ENCODE results near the gene SIRPB1.

DNA sequence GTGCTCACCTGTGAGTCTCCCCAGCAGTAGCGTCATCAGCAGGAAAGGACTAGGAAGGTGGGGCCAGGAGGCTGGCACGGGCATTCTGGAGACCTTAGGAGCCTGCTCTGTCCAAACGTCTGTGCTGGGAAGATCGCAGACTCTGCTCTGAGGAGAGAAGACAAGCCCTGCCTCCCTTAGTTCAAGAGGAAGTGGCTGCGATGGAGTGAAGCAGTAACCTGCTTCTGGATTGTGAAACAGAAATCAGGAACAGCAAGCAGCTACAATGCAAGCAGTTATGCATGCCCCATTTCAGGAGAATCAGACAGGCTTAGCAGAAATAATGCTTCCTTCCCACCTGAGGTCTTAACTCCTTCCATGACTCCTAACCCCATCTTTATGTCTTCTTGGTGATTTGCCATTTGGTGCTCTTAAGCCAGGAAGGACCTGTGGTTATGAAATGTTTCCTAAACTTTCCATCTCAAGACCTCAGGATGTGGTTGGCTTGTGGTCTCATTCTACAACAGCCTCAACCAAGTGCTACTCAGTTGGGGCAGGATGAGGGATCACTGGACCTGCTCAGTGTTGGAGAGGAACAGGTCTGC, at the start of gene SIRPB1:
- TF ChIP-seq, protein P1, sequence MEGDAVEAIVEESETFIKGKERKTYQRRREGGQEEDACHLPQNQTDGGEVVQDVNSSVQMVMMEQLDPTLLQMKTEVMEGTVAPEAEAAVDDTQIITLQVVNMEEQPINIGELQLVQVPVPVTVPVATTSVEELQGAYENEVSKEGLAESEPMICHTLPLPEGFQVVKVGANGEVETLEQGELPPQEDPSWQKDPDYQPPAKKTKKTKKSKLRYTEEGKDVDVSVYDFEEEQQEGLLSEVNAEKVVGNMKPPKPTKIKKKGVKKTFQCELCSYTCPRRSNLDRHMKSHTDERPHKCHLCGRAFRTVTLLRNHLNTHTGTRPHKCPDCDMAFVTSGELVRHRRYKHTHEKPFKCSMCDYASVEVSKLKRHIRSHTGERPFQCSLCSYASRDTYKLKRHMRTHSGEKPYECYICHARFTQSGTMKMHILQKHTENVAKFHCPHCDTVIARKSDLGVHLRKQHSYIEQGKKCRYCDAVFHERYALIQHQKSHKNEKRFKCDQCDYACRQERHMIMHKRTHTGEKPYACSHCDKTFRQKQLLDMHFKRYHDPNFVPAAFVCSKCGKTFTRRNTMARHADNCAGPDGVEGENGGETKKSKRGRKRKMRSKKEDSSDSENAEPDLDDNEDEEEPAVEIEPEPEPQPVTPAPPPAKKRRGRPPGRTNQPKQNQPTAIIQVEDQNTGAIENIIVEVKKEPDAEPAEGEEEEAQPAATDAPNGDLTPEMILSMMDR (IDR thresholded peaks at IDR 0.05): no peak
- no peak for TF ChIP-seq EP300 (IDR thresholded peaks at IDR 0.05)
- no peak for TF ChIP-seq POLR2A (IDR thresholded peaks at IDR 0.05)
